ENCODE measurements around the gene STON2.

The STON2 gene

DNA sequence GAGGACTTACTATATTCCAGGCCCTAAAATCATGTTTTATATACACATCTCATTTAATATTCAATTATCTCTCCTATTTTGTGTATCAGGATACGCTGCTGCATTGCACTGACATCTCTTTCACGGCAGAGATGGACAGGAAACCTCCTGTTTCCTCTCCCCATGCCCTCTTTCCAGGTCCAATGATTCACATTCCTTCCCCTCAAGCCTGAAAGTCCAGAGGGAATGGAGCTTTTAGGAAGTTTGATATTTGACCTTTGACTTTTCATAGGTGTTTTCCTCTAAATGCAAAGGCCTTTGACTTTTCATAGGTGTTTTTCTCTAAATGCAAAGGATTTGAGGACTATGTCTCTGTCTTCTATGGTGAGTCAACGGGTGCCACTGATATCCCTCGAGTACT, 89.5 kb downstream of the STON2 start:
- no peaks in the 10 kb centered on the region; the same call in 1 of the 2 replicates for H3K4me1 ChIP-seq
- H3K36me3 ChIP-seq = no peaks in the 10 kb centered on the region
- no peak overlapping the region for H3K4me3 ChIP-seq (ENCODE audit: low read depth, low read length)
- TF ChIP-seq, protein P1, sequence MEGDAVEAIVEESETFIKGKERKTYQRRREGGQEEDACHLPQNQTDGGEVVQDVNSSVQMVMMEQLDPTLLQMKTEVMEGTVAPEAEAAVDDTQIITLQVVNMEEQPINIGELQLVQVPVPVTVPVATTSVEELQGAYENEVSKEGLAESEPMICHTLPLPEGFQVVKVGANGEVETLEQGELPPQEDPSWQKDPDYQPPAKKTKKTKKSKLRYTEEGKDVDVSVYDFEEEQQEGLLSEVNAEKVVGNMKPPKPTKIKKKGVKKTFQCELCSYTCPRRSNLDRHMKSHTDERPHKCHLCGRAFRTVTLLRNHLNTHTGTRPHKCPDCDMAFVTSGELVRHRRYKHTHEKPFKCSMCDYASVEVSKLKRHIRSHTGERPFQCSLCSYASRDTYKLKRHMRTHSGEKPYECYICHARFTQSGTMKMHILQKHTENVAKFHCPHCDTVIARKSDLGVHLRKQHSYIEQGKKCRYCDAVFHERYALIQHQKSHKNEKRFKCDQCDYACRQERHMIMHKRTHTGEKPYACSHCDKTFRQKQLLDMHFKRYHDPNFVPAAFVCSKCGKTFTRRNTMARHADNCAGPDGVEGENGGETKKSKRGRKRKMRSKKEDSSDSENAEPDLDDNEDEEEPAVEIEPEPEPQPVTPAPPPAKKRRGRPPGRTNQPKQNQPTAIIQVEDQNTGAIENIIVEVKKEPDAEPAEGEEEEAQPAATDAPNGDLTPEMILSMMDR (IDR thresholded peaks at IDR 0.05; ENCODE audit: low read depth, low read length) = no peak
- no peaks in the 10 kb centered on the region for H3K27me3 ChIP-seq
- H3K9me3 ChIP-seq = no peaks in the 10 kb centered on the region
- no peak for DNase-seq

DNA sequence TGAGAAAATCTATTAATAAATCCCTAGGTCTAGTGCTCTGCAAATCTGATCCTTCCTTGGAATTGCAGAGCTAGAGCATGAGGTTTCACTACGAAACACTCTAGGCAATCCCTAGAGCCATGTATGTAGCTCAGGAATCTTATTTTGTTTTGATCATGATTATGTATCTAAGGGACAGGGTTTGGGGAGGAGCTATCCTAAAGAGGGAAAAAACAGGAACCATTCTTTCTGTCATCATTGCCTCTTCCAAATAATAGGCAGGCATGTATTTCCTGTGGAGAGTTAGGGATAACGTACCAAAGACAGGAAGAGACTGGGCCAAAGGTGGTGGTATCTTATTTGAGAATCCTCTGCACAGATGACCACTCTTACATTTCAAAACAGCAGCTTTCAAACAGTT, 90.6 kb downstream of the STON2 start:
- Histone ChIP-seq H3K4me3 (ENCODE audit: low read depth, low read length) (no peak overlapping the region), H3K4me1 (no peaks in the 10 kb centered on the region; the same call in 1 of the 2 replicates)

DNA sequence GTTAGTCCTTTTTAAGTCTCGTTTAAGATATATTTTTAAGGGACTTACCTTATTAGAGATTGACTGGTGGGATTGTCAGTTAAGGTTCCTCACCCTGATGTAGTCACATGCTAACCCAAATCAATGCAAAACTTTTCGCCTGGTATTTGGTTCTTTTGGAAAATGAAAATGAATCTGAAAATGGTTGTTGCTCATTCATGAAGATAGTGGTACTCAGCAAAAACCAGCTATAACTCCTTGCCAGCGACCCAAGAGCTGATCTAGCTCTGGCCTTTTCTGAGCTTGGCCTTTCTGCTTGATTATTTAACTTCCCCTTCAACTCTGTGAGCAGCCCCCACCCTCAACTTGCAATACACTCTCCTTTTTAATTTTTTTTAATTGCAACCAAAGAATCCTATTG, 94.4 kb downstream of the STON2 start:
- TF ChIP-seq, protein P1 (IDR thresholded peaks at IDR 0.05; ENCODE audit: low read depth, low read length) = no peak
- Histone ChIP-seq H3K27me3 (no peaks in the 10 kb centered on the region), H3K36me3 (no peaks in the 10 kb centered on the region), H3K9me3 (no peaks in the 10 kb centered on the region), H3K4me1 (no peaks in the 10 kb centered on the region; the same call in 1 of the 2 replicates), H3K4me3 (ENCODE audit: low read depth, low read length) (no peak overlapping the region)
- no peak for DNase-seq

More for the DNA sequence above, 90.6 kb downstream of the STON2 start:
- TF ChIP-seq, protein P1 (IDR thresholded peaks at IDR 0.05; ENCODE audit: low read depth, low read length) = no peak
- Histone ChIP-seq H3K36me3 (no peaks in the 10 kb centered on the region), H3K9me3 (no peaks in the 10 kb centered on the region), H3K27me3 (no peaks in the 10 kb centered on the region)
- no peak for DNase-seq

DNA sequence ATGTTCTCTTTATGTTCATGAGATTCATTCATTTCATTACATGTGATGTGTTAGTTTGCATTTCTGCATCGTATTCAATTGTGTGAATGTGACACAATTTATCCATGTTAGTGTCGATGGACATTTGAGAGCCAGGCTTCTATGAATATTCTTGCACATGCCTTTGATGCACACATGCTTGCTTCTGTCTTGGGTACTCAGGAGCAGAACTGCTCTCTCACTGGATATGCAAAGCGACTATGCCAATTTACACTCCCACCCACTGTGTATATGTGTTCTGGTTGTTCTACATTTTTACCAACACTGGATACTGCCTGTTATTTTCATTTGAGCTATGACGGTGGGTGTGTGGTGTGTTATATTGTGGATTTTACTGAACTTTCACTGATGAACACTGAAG, 95.1 kb downstream of the STON2 start:
- Histone ChIP-seq H3K4me3 (ENCODE audit: low read depth, low read length) (no peak overlapping the region), H3K36me3 (no peaks in the 10 kb centered on the region), H3K4me1 (no peaks in the 10 kb centered on the region; the same call in 1 of the 2 replicates), H3K9me3 (no peaks in the 10 kb centered on the region), H3K27me3 (no peaks in the 10 kb centered on the region)
- TF ChIP-seq, protein P1 (IDR thresholded peaks at IDR 0.05; ENCODE audit: low read depth, low read length) = no peak
- DNase-seq = no peak

DNA sequence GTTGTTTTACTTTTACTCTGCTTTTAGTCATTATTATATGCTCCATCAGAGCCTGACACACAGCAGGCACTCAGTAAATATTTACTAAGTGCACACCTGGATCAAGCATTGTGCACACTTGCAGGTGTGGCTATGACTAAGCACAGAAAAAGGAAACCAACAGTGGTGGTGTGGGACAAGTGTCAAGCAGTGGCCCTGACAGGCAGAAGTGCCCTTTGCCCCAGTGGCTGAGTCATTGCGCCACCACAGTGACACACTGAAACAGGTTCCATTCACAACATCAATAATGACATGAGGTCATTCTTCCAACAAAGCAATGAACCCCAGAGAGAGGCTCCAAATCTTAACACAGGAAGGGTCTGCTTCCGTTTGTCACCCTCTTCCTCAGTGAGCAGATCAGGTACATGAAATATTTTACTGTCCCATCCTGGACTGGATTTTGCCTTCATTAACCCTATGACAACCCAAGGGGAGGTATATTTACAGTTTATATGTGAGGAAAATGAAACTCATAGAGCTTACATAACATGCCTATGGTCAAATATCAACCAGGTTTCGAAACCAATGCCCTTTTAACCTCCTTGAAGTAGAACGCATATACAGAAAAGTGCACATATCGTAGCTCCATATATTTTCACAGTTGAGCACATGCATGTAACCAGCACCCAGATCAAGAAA, 96.7 kb downstream of the STON2 start:
- Histone ChIP-seq H3K36me3 (no peaks in the 10 kb centered on the region), H3K9me3 (no peaks in the 10 kb centered on the region), H3K27me3 (no peaks in the 10 kb centered on the region), H3K4me3 (ENCODE audit: low read depth, low read length) (no peak overlapping the region), H3K4me1 (no peaks in the 10 kb centered on the region; the same call in 1 of the 2 replicates)
- DNase-seq = no peak
- TF ChIP-seq, protein P1 (IDR thresholded peaks at IDR 0.05; ENCODE audit: low read depth, low read length) = no peak

DNA sequence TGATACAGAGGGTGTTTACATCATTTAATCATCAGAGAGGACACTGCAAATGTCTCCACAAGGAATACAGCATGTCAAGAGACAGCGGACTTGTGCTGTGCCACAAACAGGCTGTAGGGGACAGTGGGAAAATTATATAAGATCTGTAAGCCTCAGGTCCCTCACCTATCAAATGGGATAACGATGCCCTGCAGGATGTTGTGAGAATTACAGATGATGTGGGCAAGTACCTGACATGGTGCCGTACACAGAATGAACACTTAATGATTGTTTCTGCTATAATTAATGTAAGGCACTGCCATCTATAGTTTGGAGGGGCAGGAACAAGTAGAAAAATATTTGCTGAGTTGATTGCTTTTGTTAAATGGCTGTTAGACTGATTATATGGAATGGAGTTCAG, 97.5 kb downstream of the STON2 start:
- DNase-seq = no peak
- no peaks in the 10 kb centered on the region for H3K27me3 ChIP-seq
- TF ChIP-seq, protein P1 (IDR thresholded peaks at IDR 0.05; ENCODE audit: low read depth, low read length) = peak; percentile 42
- no peaks in the 10 kb centered on the region for H3K9me3 ChIP-seq
- H3K4me1 ChIP-seq = no peaks in the 10 kb centered on the region; the same call in 1 of the 2 replicates
- no peak overlapping the region for H3K4me3 ChIP-seq (ENCODE audit: low read depth, low read length)
- H3K36me3 ChIP-seq = no peaks in the 10 kb centered on the region

All from BE2C (cell line).